Kidney glomerular epithelial cell (primary cell): ENCODE data around the gene RTN4RL1.

Experiments used
- DNase-seq: peaks from one replicate; lab custom pipeline; 2025; lab: John Stamatoyannopoulos, UW

RTN4RL1 gene

DNA sequence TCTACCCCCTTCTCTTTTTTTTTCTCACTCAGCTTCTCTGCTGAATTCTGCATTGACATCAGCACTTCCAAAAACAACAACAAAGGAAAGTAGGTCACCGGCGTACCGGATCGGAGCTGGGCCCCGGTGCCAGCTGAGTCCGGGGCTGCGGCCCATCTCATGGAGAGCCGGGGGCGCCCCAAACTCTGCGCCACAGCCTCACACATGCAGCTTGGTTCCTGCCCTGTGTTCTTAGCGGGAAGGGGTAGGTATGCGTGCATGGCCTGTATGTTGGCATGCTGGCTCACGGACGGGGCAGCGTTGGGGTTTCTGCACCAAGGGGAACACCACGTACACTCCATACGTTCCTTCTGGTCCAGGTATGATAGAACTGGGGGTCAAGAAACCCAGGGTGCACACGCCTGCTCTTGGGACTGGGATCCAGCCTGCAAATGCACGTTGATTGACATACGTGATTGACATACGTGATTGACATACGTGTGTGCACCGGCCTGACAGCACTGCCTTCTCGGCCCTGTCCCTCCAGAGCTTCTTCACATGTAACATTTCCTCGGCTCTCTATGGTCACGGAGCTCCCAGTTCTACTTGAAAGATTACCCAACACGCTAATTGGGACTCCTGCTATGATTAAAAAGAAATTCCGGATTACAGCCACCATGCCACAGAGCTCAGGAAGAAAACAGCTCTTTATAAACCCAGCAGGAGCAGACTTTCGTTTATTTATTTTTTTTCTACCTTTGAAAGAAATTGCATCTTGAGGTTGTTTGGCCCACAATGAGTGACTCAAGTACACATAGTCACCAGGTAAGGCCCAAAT lies 106.6 kb downstream of the RTN4RL1 start:
- no peak for DNase-seq

- DNase-seq = no peak
Observed at GRCh38 chr17:1916963-1917715, 108.0 kb downstream of the RTN4RL1 start.

- DNase-seq = no peak
Observed at GRCh38 chr17:1916316-1916715, 108.8 kb downstream of the RTN4RL1 start.

DNA sequence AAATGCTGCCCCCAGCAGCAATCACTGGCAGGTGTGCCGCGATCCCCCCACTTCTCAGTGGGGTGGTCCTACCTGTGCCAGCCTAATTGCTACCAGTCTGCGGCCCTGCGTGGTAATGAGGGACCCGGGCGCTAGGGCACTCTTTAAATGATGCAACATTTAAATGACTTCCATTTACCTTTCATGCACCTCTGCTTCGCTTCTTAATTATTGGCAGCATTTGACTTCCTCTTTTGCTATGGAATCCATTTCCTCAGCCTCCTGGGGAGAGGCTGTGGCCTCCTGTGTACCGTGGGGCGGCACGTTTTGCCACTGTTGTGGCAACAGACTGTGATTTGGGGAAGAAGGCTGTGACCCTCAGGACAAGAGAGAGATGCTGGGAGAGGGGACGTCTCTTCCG lies 109.2 kb downstream of the RTN4RL1 start:
- no peak for DNase-seq

- no peak for DNase-seq
Observed at GRCh38 chr17:1914661-1915083, 110.5 kb downstream of the RTN4RL1 start.

DNA sequence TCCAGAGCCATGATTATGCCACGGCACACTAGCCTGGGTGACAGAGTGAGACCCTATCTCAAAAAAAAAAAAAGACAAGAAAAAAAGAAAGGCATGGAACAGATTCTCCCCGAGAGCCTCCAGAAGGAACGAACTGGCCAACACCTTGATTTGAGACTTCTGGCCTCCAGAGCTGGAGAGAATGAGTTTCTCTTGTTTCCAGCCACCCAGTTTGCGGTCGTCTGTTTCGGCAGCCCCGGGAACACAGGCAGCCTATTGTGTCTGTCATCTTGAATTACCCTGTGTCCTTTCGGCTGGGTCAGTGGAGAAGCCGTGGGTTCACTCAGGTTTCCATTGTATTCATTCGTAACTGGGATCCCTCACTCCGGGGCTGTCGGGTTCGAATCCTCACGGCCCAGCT lies 111.4 kb downstream of the RTN4RL1 start:
- no peak for DNase-seq

DNA sequence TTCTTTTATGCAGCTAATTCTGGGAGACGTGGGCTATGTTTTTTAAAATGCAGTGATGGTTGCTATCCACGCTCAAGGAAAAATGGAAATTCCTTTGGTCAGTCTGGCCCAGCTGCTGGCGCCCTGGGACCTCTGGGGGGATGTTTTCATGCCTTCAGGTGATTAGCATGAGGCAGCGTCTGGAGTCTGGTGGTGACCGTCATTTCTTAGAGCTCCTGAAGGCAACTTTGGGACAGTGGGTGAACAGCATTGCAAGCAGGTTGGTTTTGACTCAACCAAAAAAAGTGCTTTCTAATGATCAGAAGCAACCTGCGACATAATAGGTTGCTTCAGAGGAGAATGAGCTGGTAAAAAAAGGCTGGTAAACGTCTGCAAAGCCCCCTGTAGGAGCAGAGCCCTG lies 113.0 kb downstream of the RTN4RL1 start:
- no peak for DNase-seq

GRCh38 chr17:1909985-1910384 lies 115.1 kb downstream of the RTN4RL1 start:
- DNase-seq = no peak

DNA sequence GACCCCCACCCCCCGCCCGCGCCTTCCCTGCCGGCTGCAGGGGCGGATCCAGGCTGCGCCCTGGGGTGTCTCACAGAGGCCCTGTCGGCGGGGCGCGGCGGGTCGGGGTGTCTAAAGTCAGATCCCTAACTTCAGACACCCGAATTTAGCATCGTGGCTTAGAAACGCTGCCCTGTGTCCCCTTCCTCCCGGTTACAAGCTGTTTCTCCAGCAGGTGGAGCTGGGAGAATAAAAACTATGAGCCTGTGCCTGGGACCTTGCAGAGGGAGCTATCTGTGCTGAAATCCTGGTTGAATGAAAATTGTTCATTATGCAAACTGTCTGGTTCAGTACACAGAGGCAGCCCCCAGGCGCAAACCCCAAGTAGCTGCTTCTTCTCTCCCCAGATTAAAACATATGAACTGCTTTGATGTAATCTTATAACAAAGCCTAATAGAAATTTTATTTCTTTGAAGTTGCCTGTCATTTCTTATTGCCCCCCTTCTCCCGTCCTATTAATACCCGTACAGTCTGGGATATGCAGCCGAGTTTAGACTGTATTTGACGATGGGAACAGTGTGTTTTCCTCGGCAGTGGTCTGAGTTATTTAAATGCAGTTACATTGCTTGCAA lies 116.3 kb downstream of the RTN4RL1 start:
- peak; percentile 55 for DNase-seq

DNA sequence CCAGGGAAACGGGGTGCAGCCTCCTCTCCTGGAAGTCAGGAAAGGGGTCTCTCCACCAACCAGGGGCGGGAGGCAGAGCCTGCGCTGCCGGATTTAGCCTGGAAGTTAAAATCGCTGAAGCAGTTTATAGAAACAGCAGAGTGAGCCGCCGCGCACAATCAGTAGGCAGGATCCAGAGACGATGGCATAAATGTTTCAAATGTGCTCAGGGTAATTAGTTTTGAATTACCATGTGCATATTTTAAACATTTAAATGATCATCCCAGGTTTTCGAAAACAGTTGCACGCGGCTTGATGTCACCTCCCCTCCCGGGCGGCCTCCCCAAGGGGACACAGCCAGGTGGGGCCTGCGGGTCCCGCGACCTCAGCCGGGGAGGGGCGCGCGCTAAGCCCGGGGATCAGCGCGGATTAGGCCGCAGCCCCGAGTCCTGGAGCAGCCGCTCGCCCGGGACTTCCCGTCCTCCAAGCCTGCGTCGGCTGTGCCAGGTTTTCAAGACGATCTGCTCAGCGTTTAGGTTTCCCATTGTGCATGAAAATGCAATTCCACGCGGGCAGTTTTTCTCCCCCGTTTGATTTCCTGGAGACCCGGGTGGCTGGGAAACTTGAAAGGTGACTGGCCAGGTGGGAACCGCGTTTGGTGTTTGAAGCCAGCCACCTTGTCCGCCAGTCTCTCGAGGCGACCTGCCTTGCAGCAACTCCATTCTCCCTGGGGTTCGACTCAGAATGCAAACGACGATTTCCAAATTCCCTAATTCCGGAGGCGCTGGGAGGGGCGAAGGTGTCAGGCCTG lies 117.0 kb downstream of the RTN4RL1 start:
- no peak for DNase-seq

- DNase-seq = no peak
Observed at GRCh38 chr17:1907216-1907631, 117.9 kb downstream of the RTN4RL1 start.

DNA sequence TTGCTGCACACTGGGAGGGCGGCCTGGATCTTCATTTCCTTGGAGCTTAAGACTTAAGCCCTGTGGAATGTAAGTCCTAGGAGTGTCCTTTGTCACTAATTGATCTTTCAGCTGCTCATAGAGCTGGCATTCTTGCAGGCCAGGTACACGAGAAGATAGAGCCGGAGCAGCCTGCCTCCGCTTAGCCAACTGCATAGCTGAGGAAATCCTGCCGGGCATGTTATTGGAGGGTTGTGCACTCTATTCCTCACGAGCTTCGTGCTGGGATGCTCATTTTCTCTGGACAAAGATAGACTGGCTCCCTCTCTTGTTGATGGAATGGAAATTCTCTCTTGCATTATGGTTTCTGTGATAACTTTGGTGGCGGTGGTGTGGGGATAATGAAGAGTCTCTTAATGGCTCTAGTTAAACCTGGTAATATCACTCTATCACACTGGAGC lies 118.5 kb downstream of the RTN4RL1 start:
- DNase-seq = no peak

GRCh38 chr17:1905190-1905913 lies 119.8 kb downstream of the RTN4RL1 start:
- no peak for DNase-seq

DNA sequence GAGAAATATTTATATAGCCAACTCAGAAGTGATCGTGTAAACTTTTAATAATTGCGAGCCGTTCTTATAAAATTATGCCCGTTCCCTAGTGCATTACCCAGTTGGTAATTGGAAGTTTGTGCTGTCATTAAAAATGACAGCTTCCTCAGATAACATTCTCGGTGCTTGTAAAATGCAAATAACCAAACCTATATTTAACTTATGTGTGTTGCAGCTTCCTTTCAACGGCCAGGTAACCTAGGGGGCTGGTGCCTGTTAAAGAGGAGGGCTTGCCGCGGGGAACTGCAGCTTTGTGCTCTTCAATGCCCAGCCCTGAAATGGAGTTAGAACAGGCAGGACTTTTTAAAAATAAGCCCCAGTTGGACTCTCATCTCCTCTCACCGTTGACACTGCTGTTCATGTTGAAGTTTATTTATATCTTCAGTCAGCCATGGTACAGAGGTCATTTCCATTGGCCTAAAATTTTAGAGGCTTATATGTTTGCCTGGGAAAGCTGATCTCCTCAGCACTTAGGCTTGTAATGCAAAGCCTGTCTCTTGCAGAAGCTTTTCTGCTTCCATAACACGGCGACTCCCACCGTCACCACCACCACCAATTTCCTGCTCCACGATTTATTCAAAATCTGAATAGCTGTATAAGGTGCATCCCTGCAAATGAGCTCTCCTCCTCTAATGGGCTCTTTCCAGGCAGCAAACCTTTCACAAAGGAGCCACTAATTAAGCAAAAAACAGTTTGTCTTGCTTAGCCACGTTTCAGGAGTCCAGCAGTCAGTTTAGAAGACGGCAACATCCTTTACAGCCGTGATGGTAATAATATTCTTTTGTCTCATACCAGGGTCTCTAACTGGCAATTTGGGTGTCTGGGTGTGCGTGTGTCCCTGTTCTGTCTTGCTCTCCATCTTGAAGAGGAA lies 120.6 kb downstream of the RTN4RL1 start:
- no peak for DNase-seq

- DNase-seq = no peak
Observed at GRCh38 chr17:1899403-1900000, 125.6 kb downstream of the RTN4RL1 start.

- DNase-seq = no peak
Observed at GRCh38 chr17:1898872-1899271, 126.3 kb downstream of the RTN4RL1 start.

GRCh38 chr17:1898332-1898731 lies 126.8 kb downstream of the RTN4RL1 start:
- DNase-seq = no peak

DNA sequence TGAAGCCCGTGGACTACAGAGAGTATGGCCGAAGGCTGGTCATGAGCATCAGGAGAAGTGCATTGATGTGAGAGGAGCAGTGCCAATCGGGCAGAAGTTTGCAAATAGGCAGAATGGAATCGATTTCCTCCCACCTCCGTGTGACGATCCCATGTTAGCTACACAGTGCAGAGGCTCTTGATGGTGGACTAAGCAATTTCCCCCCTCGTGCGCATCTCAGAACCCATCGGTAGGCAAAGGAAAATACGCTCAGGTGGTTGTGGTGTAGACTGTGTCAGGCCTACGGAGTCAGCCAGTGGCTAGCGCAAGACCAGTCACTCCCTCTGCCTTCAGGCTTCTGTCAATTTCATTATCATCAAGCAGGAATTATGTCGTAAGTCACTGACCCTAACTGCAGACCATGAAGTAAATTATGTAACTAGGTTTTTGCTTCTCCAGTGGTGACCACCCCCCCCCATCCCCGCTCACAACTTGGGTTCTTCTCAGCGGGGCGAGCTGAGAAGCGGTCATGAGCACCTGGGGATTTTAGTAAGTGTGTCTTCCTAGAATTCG lies 128.0 kb downstream of the RTN4RL1 start:
- no peak for DNase-seq

DNA sequence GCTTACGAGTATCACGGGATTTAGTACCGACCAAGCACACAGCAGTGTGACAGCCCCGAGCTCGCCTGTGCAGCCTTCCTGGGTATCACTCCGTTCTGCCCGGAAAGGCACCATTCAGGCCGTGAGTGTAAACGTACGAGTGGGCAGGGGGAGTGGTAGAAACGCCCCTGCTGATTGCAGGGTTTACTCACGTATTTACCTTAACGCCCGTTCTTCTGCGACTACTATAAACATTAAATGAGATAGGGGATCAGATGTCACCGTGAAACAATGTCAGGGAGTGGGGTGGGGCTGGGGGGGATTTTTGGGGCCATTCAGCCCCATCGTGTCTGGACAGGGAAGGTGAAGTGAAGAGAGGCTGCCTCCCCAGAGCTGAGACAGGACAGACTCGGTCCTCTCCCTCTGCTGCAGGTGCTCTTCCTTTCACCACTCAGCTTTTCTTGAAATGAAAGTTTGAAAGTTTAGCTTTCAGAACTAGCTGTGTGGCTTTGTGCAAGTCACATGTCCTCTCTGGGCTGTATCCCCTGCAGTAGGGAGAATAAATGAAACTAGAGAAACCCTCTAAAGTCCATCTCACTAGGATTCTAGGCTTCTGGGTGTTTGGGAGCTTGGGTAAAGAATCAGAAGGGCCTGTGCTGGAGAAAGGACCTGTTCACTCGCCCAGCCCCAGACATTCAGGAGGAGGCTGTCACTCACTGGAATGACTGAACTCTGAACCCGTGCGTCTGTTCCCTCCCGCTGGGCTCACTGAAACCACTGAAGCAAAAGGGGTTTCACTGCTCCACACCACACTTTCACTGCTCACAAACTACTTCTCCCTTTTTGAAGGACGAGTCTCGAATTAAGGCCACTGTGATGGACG lies 128.7 kb downstream of the RTN4RL1 start:
- no peak for DNase-seq
